ENCODE data around the gene SPATA33.
"Not testable (repeated sequence)": the region's sequence is repeated elsewhere in the genome, so short reads cannot be mapped to it uniquely, and the experiment has no call there.

GRCh38 chr16:89671565-89671964, 13.9 kb downstream of the SPATA33 start:
- not testable (repeated sequence) for TF ChIP-seq POLR2A (IDR thresholded peaks at IDR 0.05; ENCODE audit: extremely low read depth, insufficient read length); CTCF (IDR thresholded peaks at IDR 0.05; ENCODE audit: low read depth, low read length); MAX (IDR thresholded peaks at IDR 0.05; ENCODE audit: low read depth, low read length); MYC (IDR thresholded peaks at IDR 0.05; ENCODE audit: low read depth, low read length)

All from NB4 (cell line).